ENCODE results near the gene LARP1B. TPM values are rescaled to one million over a fixed set of nuclear protein-coding genes. Genes with fewer than 3 reads are reported as not detected.

The LARP1B gene
- total RNA-seq, 2 experiments from 2014 or later: 16.5 to 21.0 TPM

DNA sequence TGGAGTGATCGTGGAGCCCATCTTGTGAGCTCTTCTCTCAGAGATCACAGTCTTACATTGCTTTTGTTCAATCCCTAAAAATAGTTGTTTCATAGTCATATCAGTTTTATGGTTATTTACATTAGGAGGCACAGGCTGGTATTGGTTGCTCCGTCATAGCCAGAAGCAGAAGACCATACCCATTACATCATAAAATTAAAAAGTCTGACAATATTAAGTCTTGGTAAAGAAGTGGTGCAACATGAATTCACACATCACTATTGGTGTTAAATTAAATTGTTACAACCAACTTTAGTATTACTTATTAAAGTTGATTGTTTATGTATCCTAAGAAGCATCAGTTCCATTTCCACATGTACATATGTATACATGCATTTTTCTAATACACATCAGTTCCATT lies 84.6 kb downstream of the LARP1B start:
- TF ChIP-seq EZH2phosphoT487 (IDR thresholded peaks at IDR 0.05; ENCODE audit: borderline replicate concordance, low read depth, low read length): no peak
- TF ChIP-seq, protein P1, sequence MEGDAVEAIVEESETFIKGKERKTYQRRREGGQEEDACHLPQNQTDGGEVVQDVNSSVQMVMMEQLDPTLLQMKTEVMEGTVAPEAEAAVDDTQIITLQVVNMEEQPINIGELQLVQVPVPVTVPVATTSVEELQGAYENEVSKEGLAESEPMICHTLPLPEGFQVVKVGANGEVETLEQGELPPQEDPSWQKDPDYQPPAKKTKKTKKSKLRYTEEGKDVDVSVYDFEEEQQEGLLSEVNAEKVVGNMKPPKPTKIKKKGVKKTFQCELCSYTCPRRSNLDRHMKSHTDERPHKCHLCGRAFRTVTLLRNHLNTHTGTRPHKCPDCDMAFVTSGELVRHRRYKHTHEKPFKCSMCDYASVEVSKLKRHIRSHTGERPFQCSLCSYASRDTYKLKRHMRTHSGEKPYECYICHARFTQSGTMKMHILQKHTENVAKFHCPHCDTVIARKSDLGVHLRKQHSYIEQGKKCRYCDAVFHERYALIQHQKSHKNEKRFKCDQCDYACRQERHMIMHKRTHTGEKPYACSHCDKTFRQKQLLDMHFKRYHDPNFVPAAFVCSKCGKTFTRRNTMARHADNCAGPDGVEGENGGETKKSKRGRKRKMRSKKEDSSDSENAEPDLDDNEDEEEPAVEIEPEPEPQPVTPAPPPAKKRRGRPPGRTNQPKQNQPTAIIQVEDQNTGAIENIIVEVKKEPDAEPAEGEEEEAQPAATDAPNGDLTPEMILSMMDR (conservative IDR thresholded peaks at IDR 0.05; ENCODE audit: low read length): no peak

GRCh38 chr4:128153800-128154199 lies 92.7 kb downstream of the LARP1B start:
- H3K4me3 ChIP-seq (ENCODE audit: low read depth, low read length, poor library complexity, severe bottlenecking): no peak overlapping the region
- no peaks in the 10 kb centered on the region for H4K20me1 ChIP-seq (ENCODE audit: insufficient read depth, low read length)
- H3K79me2 ChIP-seq (ENCODE audit: insufficient read depth, low read depth, low read length): no peaks in the 10 kb centered on the region
- no peak for DNase-seq (ENCODE audit: low spot score)
- ChIA-PET POLR2A (interaction anchor here (0.7 kb wide), 1 partner anchor 13 kb away, joined by 4 read pairs; no protein-coding TSS in a partner anchor), CTCF (ENCODE audit: unreplicated experiment) (no interaction called here)
- TF ChIP-seq EZH2phosphoT487 (IDR thresholded peaks at IDR 0.05; ENCODE audit: borderline replicate concordance, low read depth, low read length): no peak
- TF ChIP-seq, protein P1 (conservative IDR thresholded peaks at IDR 0.05; ENCODE audit: low read length): no peak
- H3K4me2 ChIP-seq (ENCODE audit: low read length): no peak overlapping the region
- no peaks in the 10 kb centered on the region for H3K4me1 ChIP-seq (ENCODE audit: insufficient read depth, low read length, poor library complexity, severe bottlenecking)
- no peaks in the 10 kb centered on the region for H3K36me3 ChIP-seq (ENCODE audit: insufficient read depth, low read length)
- intact Hi-C loops (cut with micrococcal nuclease; ENCODE audit: unreplicated experiment): no loop called here
- H2AFZ ChIP-seq (ENCODE audit: low read length): no peak overlapping the region
- no TSS peak for BruUV-seq (replicated peaks)
- no peaks in the 10 kb centered on the region for H3K9me2 ChIP-seq (ENCODE audit: insufficient read depth, low read length)
- H3K27ac ChIP-seq (ENCODE audit: low read depth, low read length, poor library complexity, severe bottlenecking): no peak overlapping the region
- H3K9me3 ChIP-seq (ENCODE audit: low read length): no peaks in the 10 kb centered on the region

More for the DNA sequence above, 84.6 kb downstream of the LARP1B start:
- POLR2A ChIA-PET: interaction anchor here (0.5 to 0.6 kb wide), 2 partner anchors 40 to 575 kb away, joined by 3 read pairs; no protein-coding TSS in a partner anchor
- no peak overlapping the region for H3K4me3 ChIP-seq (ENCODE audit: low read depth, low read length, poor library complexity, severe bottlenecking)
- no peak overlapping the region for H3K4me2 ChIP-seq (ENCODE audit: low read length)
- no peaks in the 10 kb centered on the region for H3K36me3 ChIP-seq (ENCODE audit: insufficient read depth, low read length)
- H3K9me2 ChIP-seq (ENCODE audit: insufficient read depth, low read length): no peaks in the 10 kb centered on the region
- no peaks in the 10 kb centered on the region for H3K79me2 ChIP-seq (ENCODE audit: insufficient read depth, low read depth, low read length)
- no peaks in the 10 kb centered on the region for H3K9me3 ChIP-seq (ENCODE audit: low read length)
- intact Hi-C loops (cut with micrococcal nuclease; ENCODE audit: unreplicated experiment): no loop called here
- H3K4me1 ChIP-seq (ENCODE audit: insufficient read depth, low read length, poor library complexity, severe bottlenecking): no peaks in the 10 kb centered on the region
- H2AFZ ChIP-seq (ENCODE audit: low read length): no peak overlapping the region
- CTCF ChIA-PET (ENCODE audit: unreplicated experiment): no interaction called here
- H3K27ac ChIP-seq (ENCODE audit: low read depth, low read length, poor library complexity, severe bottlenecking): no peak overlapping the region
- no peak for DNase-seq (ENCODE audit: low spot score)
- H4K20me1 ChIP-seq (ENCODE audit: insufficient read depth, low read length): no peaks in the 10 kb centered on the region
- no TSS peak for BruUV-seq (replicated peaks)

GRCh38 chr4:128155231-128155855 lies 94.2 kb downstream of the LARP1B start:
- DNase-seq (ENCODE audit: low spot score): no peak
- H3K4me1 ChIP-seq (ENCODE audit: insufficient read depth, low read length, poor library complexity, severe bottlenecking): no peaks in the 10 kb centered on the region
- H4K20me1 ChIP-seq (ENCODE audit: insufficient read depth, low read length): no peaks in the 10 kb centered on the region
- no peaks in the 10 kb centered on the region for H3K36me3 ChIP-seq (ENCODE audit: insufficient read depth, low read length)
- H2AFZ ChIP-seq (ENCODE audit: low read length): no peak overlapping the region
- no peaks in the 10 kb centered on the region for H3K9me2 ChIP-seq (ENCODE audit: insufficient read depth, low read length)
- no TSS peak for BruUV-seq (replicated peaks)
- no peak overlapping the region for H3K4me3 ChIP-seq (ENCODE audit: low read depth, low read length, poor library complexity, severe bottlenecking)
- CTCF ChIA-PET (ENCODE audit: unreplicated experiment): no interaction called here
- H3K79me2 ChIP-seq (ENCODE audit: insufficient read depth, low read depth, low read length): no peaks in the 10 kb centered on the region
- H3K9me3 ChIP-seq (ENCODE audit: low read length): no peaks in the 10 kb centered on the region
- no peak for TF ChIP-seq EZH2phosphoT487 (IDR thresholded peaks at IDR 0.05; ENCODE audit: borderline replicate concordance, low read depth, low read length)
- TF ChIP-seq, protein P1 (conservative IDR thresholded peaks at IDR 0.05; ENCODE audit: low read length): no peak
- no peak overlapping the region for H3K27ac ChIP-seq (ENCODE audit: low read depth, low read length, poor library complexity, severe bottlenecking)
- intact Hi-C loops (cut with micrococcal nuclease; ENCODE audit: unreplicated experiment): no loop called here
- POLR2A ChIA-PET: interaction anchor here (0.6 kb wide), 1 partner anchor 194 kb away, joined by 3 read pairs; no protein-coding TSS in a partner anchor
- no peak overlapping the region for H3K4me2 ChIP-seq (ENCODE audit: low read length)

All from OCI-LY7 (cell line).